K562 (cell line): ENCODE results near the gene NUFIP2. TPM values are rescaled to one million over a fixed set of nuclear protein-coding genes. Genes with fewer than 3 reads are reported as not detected.

Source experiments
- BCLAF1 ChIP-seq, 2 experiments: fragments of 450-650 bp in 1 of 2; IDR thresholded peaks; 2 replicates each; pipeline ENCODE4 v1.6.1; 2011 to 2017; ENCODE audit warnings: low read depth in 2 of 2, antibody characterized with exemption in 1 of 2, borderline replicate concordance in 1 of 2, low read length in 1 of 2, mild to moderate bottlenecking in 1 of 2, mixed read lengths in 1 of 2; ENCODE audit not compliant: control insufficient read depth in 1 of 2
- C11orf30 ChIP-seq: fragments of 450-650 bp; IDR thresholded peaks from 2 replicates; pipeline ENCODE4 v1.6.1; 2016; ENCODE audit warnings: low read depth, mild to moderate bottlenecking
- IRF9 ChIP-seq: fragments of 450-650 bp; IDR thresholded peaks from 2 replicates; pipeline ENCODE4 v1.6.1; 2016; ENCODE audit warnings: missing biosample characterization, missing genetic modification characterization
- JUN ChIP-seq, 2 experiments: sonication (generic) in 1 of 2; formaldehyde crosslinking in 1 of 2; IDR thresholded peaks; 2 replicates each; pipeline versions ENCODE4 v1.6.1 to v1.8.0; 2012 to 2022; ENCODE audit warnings: borderline replicate concordance in 2 of 2, mild to moderate bottlenecking in 2 of 2, improper control_type of control experiment in 1 of 2, low read depth in 1 of 2, low read length in 1 of 2, missing genetic modification reagents in 1 of 2
- L3MBTL2 ChIP-seq: fragments of 450-650 bp; IDR thresholded peaks from 2 replicates; pipeline ENCODE4 v1.6.1; 2016; ENCODE audit warnings: mild to moderate bottlenecking, moderate library complexity
- PATZ1 ChIP-seq: fragments of 250-450 bp; sonication (Bioruptor Pico); IDR thresholded peaks from 2 replicates; pipeline ENCODE4 v1.5.0; 2020; ENCODE audit warnings: mild to moderate bottlenecking, borderline replicate concordance
- PBX2 ChIP-seq, 2 experiments: IDR thresholded peaks in 1 of 2; conservative IDR thresholded peaks in 1 of 2; 2 replicates each; pipeline ENCODE4 v1.6.1; 2016; ENCODE audit warnings: low read depth in 2 of 2, mild to moderate bottlenecking in 1 of 2, missing compliant biosample characterization in 1 of 2, missing genetic modification characterization in 1 of 2, moderate library complexity in 1 of 2
- ZNF134 ChIP-seq: fragments of 250-450 bp; sonication (Bioruptor Pico); conservative IDR thresholded peaks from 2 replicates; pipeline ENCODE4 v1.4.0; 2020
- ZNF507 ChIP-seq: conservative IDR thresholded peaks from 2 replicates; pipeline ENCODE4 v1.6.1; 2017; ENCODE audit warnings: missing genetic modification characterization, missing compliant biosample characterization
- ZNF75A ChIP-seq: fragments of 450-650 bp; formaldehyde crosslinking; IDR thresholded peaks from 2 replicates; pipeline ENCODE4 v1.4.0; 2020; ENCODE audit warnings: mild to moderate bottlenecking
- ZNF79 ChIP-seq: fragments of 250-450 bp; sonication (Bioruptor Pico); IDR thresholded peaks from 2 replicates; pipeline ENCODE4 v1.4.0; 2020; ENCODE audit warnings: low read depth, mild to moderate bottlenecking, moderate library complexity
- polyA plus RNA-seq, 8 experiments: library from polyadenylated mRNA; depleted of rRNA in 4 of 8; stranded (reverse) in 5 of 8; unstranded in 3 of 8; fragments of >200 nt; fragmentation: Nextera tagmentation in 2 of 8; fragmentation: Illumina TruSeq in 1 of 8; extraction: Ambion mirVana in 2 of 8; extraction: Trizol in 1 of 8; gene quantifications; 2 replicates each; pipeline versions ENCODE4 v1.2.1 to v1.2.3, GENCODE V29; 2011 to 2014; ENCODE audit warnings: inconsistent platforms in 1 of 8, missing spikeins in 1 of 8
- total RNA-seq, 7 experiments: library from RNA; depleted of rRNA in 6 of 7; stranded (reverse); fragments of >200 nt in 6 of 7; fragmentation: Illumina TruSeq in 2 of 7; extraction: Trizol in 2 of 7; gene quantifications; 2 replicates each; pipeline versions ENCODE4 v1.2.1 to v1.2.3, GENCODE V29; 2011 to 2021; ENCODE audit warnings: low replicate concordance in 1 of 7
- TF ChIP-seq, protein P1 (sequence below): fragments of 200-400 bp; formaldehyde crosslinking; IDR thresholded peaks from 2 replicates; pipeline ENCODE4 v1.6.1; 2017; ENCODE audit warnings: mild to moderate bottlenecking, low read depth, low read length, moderate library complexity

The NUFIP2 gene
- total and polyA plus RNA-seq, 9 of the 15 experiments (the other 6 are each of a cell fraction or from before 2014, with no cell fraction given): 4.9 to 40.7 (median 18.5) TPM

DNA sequence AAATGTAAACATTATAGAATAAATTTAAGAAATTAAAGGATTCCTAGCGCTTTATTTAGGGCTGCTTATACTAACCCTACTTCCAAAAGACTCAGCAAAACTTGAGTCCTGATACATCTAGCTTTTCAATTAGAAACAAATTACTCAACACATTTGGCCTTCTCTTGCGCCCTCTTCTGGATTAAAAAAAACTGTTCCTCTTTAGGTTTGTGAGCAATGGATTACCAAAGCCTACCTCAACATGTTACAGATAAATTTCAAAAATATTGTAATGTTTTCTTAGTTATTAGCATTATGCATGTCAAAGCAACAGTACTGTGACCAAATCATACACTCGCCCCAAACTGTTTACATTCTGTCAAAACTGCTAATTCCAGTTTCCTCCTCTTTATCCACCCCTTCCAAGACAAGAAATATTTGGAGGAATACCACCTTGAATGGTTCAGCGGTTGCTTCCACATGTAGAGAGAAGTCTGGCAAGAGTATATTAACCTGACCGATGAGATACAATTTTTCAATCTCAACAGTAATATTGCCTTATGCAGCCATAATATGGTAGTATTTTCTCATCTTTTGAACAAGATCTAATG lies 2.7 kb downstream of the NUFIP2 start (continued):
- TF ChIP-seq PBX2 (CRISPR knock-in tag; IDR thresholded peaks at IDR 0.05; ENCODE audit: low read depth) (no peak), PBX2 (tag; conservative IDR thresholded peaks at IDR 0.05; ENCODE audit: low read depth) (0 out of 2 replicates have a peak, but pooled peaks have one; percentile 6), JUN (IDR thresholded peaks at IDR 0.05; ENCODE audit: borderline replicate concordance, low read depth, low read length) (no peak), JUN (CRISPR knock-in tag; IDR thresholded peaks at IDR 0.05; ENCODE audit: borderline replicate concordance) (no peak), PATZ1 (CRISPR knock-in tag) (no peak), ZNF134 (CRISPR knock-in tag) (no peak), BCLAF1 (IDR thresholded peaks at IDR 0.05; ENCODE audit: borderline replicate concordance in 1 of 2, control insufficient read depth in 1 of 2, low read depth in 2 of 2, low read length in 1 of 2) (no peak), ZNF79 (no peak), C11orf30 (0 out of 2 replicates have a peak, but pooled peaks have one; percentile 6), ZNF75A (CRISPR knock-in tag) (no peak), L3MBTL2 (no peak), IRF9 (tag) (no peak), ZNF507 (tag) (no peak)
- TF ChIP-seq, protein P1, sequence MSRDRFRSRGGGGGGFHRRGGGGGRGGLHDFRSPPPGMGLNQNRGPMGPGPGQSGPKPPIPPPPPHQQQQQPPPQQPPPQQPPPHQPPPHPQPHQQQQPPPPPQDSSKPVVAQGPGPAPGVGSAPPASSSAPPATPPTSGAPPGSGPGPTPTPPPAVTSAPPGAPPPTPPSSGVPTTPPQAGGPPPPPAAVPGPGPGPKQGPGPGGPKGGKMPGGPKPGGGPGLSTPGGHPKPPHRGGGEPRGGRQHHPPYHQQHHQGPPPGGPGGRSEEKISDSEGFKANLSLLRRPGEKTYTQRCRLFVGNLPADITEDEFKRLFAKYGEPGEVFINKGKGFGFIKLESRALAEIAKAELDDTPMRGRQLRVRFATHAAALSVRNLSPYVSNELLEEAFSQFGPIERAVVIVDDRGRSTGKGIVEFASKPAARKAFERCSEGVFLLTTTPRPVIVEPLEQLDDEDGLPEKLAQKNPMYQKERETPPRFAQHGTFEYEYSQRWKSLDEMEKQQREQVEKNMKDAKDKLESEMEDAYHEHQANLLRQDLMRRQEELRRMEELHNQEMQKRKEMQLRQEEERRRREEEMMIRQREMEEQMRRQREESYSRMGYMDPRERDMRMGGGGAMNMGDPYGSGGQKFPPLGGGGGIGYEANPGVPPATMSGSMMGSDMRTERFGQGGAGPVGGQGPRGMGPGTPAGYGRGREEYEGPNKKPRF: no peak
